CD4-positive, alpha-beta T cell (primary cell): Measurements from ENCODE around the gene AGBL4. TPM values are rescaled to one million over a fixed set of nuclear protein-coding genes. Genes with fewer than 3 reads are reported as not detected.

Experiments used
- ATAC-seq: fragments of 200-7000 bp; cut with Tn5 transposase; one replicate; pipeline ENCODE4 v1.10.0; 2022; ENCODE audit warnings: mild to moderate bottlenecking; ENCODE audit not compliant: poor library complexity
- CTCF ChIA-PET: fragments of 350-600 bp; sonication (Branson Sonifier 250); formaldehyde crosslinking; loops from one replicate; lab custom pipeline; 2021; ENCODE audit warnings: antibody characterized with exemption, inconsistent platforms; lab: Charles Lee
- POLR2A ChIA-PET: fragments of 350-600 bp; sonication (Branson Sonifier 250); formaldehyde crosslinking; loops from one replicate; lab custom pipeline; 2021; ENCODE audit warnings: antibody characterized with exemption, inconsistent platforms; lab: Charles Lee
- DNase-seq, 14 experiments: peaks; one replicate each; pipeline ENCODE4 v3.0.0-alpha.2; 2013 to 2020; ENCODE audit warnings: mixed read lengths in 2 of 14
- H3K27ac ChIP-seq, 2 donors: one replicate each; pipeline versions ENCODE4 v1.5.1 to v1.7.0; 2013; ENCODE audit warnings: low read length in 2 of 2, low read depth in 1 of 2, mild to moderate bottlenecking in 1 of 2
- H3K27me3 ChIP-seq, 2 experiments: 1 replicate in 1 of 2; 2 replicates in 1 of 2; pipeline versions ENCODE4 v1.6.1 to v1.7.0; 2013; ENCODE audit warnings: low read length in 2 of 2, control low read depth in 1 of 2, mild to moderate bottlenecking in 1 of 2, moderate library complexity in 1 of 2; ENCODE audit not compliant: insufficient read depth in 2 of 2, control insufficient read depth in 1 of 2
- H3K36me3 ChIP-seq: one replicate; pipeline ENCODE4 v1.6.1; 2013; ENCODE audit warnings: low read length, control low read depth; ENCODE audit not compliant: insufficient read depth
- H3K4me1 ChIP-seq: one replicate; pipeline ENCODE4 v1.6.1; 2013; ENCODE audit warnings: low read length, control low read depth; ENCODE audit not compliant: insufficient read depth
- H3K4me3 ChIP-seq: one replicate; pipeline ENCODE4 v1.5.1; 2013; ENCODE audit warnings: mild to moderate bottlenecking, low read length, moderate library complexity
- H3K9me3 ChIP-seq, 2 experiments: 1 replicate in 1 of 2; 2 replicates in 1 of 2; pipeline versions ENCODE4 v1.6.1 to v1.7.0; 2013; ENCODE audit warnings: low read length in 2 of 2, mild to moderate bottlenecking in 2 of 2, control low read depth in 1 of 2, moderate library complexity in 1 of 2; ENCODE audit not compliant: control insufficient read depth in 1 of 2, insufficient read depth in 1 of 2
- H3K27ac Mint-ChIP-seq: one replicate; pipeline ENCODE4 v1.8.0; 2020; ENCODE audit warnings: mixed read lengths
- H3K27me3 Mint-ChIP-seq: one replicate; pipeline ENCODE4 v1.8.0; 2021; ENCODE audit warnings: mixed read lengths
- H3K36me3 Mint-ChIP-seq: one replicate; pipeline ENCODE4 v1.8.0; 2021; ENCODE audit warnings: low read depth, mixed read lengths
- H3K4me1 Mint-ChIP-seq: one replicate; pipeline ENCODE4 v1.8.0; 2021; ENCODE audit warnings: low read depth, mixed read lengths
- H3K4me3 Mint-ChIP-seq: one replicate; pipeline ENCODE4 v1.8.0; 2020; ENCODE audit warnings: mild to moderate bottlenecking, mixed read lengths
- H3K9me3 Mint-ChIP-seq: one replicate; pipeline ENCODE4 v1.8.0; 2020; ENCODE audit warnings: mixed read lengths
- intact Hi-C, 2 experiments: fragments of 100-400 bp; cut with DNase I in 1 of 2; cut with micrococcal nuclease in 1 of 2; formaldehyde crosslinking; loops; one replicate each; pipeline versions ENCODE4 v1.15.1 to v1.9.0; 2023 to 2025; cut with DNase I, micrococcal nuclease
- total RNA-seq, 174 experiments: library from RNA in 2 of 174; stranded (reverse) in 2 of 174; gene quantifications; one replicate each; pipeline ENCODE4 v1.2.3 and lab custom pipeline; 2021 to 2026
- TF ChIP-seq, protein P1 (sequence below): fragments of 200-600 bp; IDR thresholded peaks from one replicate; pipeline ENCODE4 v1.8.0; 2022; ENCODE audit warnings: antibody characterized with exemption, mild to moderate bottlenecking

The AGBL4 gene
- total RNA-seq, 2 experiments from 2014 or later, result 0.11 TPM; not detected in 1

DNA sequence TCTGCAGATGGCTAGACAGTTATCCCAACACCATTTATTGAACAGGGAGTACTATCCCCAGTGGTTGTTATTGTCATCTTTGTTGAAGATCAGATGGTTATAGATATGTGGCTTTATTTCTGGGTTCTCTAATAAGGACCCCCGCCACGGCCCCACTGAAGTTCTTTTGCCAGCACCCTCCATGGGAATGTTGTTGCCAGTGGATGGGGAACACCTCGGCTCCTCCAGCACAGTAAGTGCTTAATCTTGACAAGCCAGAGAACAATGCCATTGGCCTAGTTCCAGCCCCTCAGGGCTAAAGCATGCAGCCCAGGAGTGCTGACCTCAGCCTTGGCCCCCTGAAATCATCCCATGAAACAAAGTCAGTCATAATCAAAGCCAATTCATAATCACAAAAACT lies 337.6 kb downstream of the AGBL4 start:
- intact Hi-C loops, result no loop called here
- H3K4me3 ChIP-seq, result no peak overlapping the region
- Mint-ChIP-seq H3K4me1 (no peaks in the 10 kb centered on the region), H3K27me3 (no peaks in the 10 kb centered on the region), H3K36me3 (no peaks in the 10 kb centered on the region), H3K9me3 (peaks cover 22% of the 10 kb centered on the region), H3K4me3 (no peak overlapping the region), H3K27ac (no peak overlapping the region)
- no peak overlapping the region for H3K27ac ChIP-seq
- TF ChIP-seq, protein P1, sequence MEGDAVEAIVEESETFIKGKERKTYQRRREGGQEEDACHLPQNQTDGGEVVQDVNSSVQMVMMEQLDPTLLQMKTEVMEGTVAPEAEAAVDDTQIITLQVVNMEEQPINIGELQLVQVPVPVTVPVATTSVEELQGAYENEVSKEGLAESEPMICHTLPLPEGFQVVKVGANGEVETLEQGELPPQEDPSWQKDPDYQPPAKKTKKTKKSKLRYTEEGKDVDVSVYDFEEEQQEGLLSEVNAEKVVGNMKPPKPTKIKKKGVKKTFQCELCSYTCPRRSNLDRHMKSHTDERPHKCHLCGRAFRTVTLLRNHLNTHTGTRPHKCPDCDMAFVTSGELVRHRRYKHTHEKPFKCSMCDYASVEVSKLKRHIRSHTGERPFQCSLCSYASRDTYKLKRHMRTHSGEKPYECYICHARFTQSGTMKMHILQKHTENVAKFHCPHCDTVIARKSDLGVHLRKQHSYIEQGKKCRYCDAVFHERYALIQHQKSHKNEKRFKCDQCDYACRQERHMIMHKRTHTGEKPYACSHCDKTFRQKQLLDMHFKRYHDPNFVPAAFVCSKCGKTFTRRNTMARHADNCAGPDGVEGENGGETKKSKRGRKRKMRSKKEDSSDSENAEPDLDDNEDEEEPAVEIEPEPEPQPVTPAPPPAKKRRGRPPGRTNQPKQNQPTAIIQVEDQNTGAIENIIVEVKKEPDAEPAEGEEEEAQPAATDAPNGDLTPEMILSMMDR, result no peak
- ChIA-PET CTCF (no interaction called here), POLR2A (no interaction called here)
- ATAC-seq (no peak), DNase-seq (no peak)
- no peaks in the 10 kb centered on the region for H3K4me1 ChIP-seq
- peaks cover 0 to 8% of the 10 kb centered on the region in 2 experiments for H3K9me3 ChIP-seq
- H3K27me3 ChIP-seq, result no peaks in the 10 kb centered on the region
- H3K36me3 ChIP-seq, result no peaks in the 10 kb centered on the region

- H3K4me1 Mint-ChIP-seq, result no peaks in the 10 kb centered on the region
- ATAC-seq (no peak), DNase-seq (no peak)
- Histone ChIP-seq H3K36me3 (no peaks in the 10 kb centered on the region), H3K9me3 (peaks cover 0 to 4% of the 10 kb centered on the region in 2 experiments), H3K27me3 (no peaks in the 10 kb centered on the region), H3K4me3 (no peak overlapping the region), H3K4me1 (no peaks in the 10 kb centered on the region), H3K27ac (no peak overlapping the region)
- H3K9me3 Mint-ChIP-seq, result peaks cover 8% of the 10 kb centered on the region
- TF ChIP-seq, protein P1, result no peak
- H3K27ac Mint-ChIP-seq, result no peak overlapping the region
- intact Hi-C loops, result no loop called here
- H3K36me3 Mint-ChIP-seq, result no peaks in the 10 kb centered on the region
- CTCF ChIA-PET, result no interaction called here
- H3K4me3 Mint-ChIP-seq, result no peak overlapping the region
- POLR2A ChIA-PET, result no interaction called here
- no peaks in the 10 kb centered on the region for H3K27me3 Mint-ChIP-seq
Observed at GRCh38 chr1:49677706-49678105, 346.0 kb downstream of the AGBL4 start.

DNA sequence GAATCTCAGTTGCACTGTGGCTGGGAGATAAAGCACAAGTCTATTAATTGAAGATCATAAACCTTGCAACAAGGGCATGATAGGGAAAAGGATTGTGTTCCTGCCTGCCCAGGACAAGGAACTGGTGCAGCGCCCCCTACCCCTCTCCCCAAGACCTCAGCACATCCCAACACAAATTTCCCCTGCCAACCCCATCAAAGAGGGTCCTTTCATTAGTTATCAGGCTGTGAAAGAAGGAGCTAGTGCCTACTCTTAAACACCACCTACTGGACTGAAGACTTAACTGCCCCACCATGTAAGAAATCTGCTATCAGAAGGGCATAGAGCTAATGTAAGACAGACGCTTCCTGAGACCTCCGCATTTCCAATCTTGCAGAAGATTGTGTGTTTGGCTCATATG lies 372.6 kb downstream of the AGBL4 start:
- H3K4me3 ChIP-seq, result no peak overlapping the region
- H3K27me3 ChIP-seq, result no peaks in the 10 kb centered on the region
- POLR2A ChIA-PET, result no interaction called here
- Mint-ChIP-seq H3K4me1 (no peaks in the 10 kb centered on the region), H3K27ac (no peak overlapping the region), H3K27me3 (no peaks in the 10 kb centered on the region), H3K36me3 (no peaks in the 10 kb centered on the region), H3K9me3 (peaks cover 7% of the 10 kb centered on the region), H3K4me3 (no peak overlapping the region)
- DNase-seq, result no peak
- CTCF ChIA-PET, result no interaction called here
- no peaks in the 10 kb centered on the region for H3K36me3 ChIP-seq
- ATAC-seq, result no peak
- no peaks in the 10 kb centered on the region for H3K4me1 ChIP-seq
- TF ChIP-seq, protein P1, result no peak
- peaks cover 9 to 12% of the 10 kb centered on the region in 2 experiments for H3K9me3 ChIP-seq
- H3K27ac ChIP-seq, result no peak overlapping the region
- intact Hi-C loops, result no loop called here
